H9 (cell line): ENCODE data around the gene RBKS. TPM values are rescaled to one million over a fixed set of nuclear protein-coding genes. Genes with fewer than 3 reads are reported as not detected.

Experiments
- DNase-seq: peaks from one replicate; pipeline ENCODE4 v3.0.0-alpha.2; 2017
- H2AFZ ChIP-seq: one replicate; pipeline ENCODE4 v1.6.1; 2013; ENCODE audit warnings: mild to moderate bottlenecking, low read length, control low read depth, moderate library complexity
- H2AK5ac ChIP-seq: 2 replicates; pipeline ENCODE4 v1.6.1; 2013; ENCODE audit warnings: low read length, control low read depth, mixed read lengths; ENCODE audit not compliant: insufficient read length
- H2BK120ac ChIP-seq: one replicate; pipeline ENCODE4 v1.6.1; 2013; ENCODE audit warnings: low read depth, mild to moderate bottlenecking, low read length, control low read depth, inconsistent platforms; ENCODE audit not compliant: poor library complexity, severe bottlenecking
- H2BK12ac ChIP-seq: 2 replicates; pipeline ENCODE4 v1.6.1; 2013; ENCODE audit warnings: low read length, control low read depth, mixed read lengths, low read depth; ENCODE audit not compliant: insufficient read length
- H2BK15ac ChIP-seq: 2 replicates; pipeline ENCODE4 v1.6.1; 2013; ENCODE audit warnings: low read depth, low read length, control low read depth
- H2BK20ac ChIP-seq: one replicate; pipeline ENCODE4 v1.6.1; 2013; ENCODE audit warnings: low read depth, mild to moderate bottlenecking, low read length, control low read depth, inconsistent platforms; ENCODE audit not compliant: poor library complexity, severe bottlenecking
- H2BK5ac ChIP-seq: 2 replicates; pipeline ENCODE4 v1.6.1; 2013; ENCODE audit warnings: low read length, control low read depth, mixed read lengths; ENCODE audit not compliant: insufficient read length
- H3K14ac ChIP-seq: 2 replicates; pipeline ENCODE4 v1.6.1; 2013; ENCODE audit warnings: low read length, control low read depth; ENCODE audit not compliant: insufficient read depth
- H3K18ac ChIP-seq: 2 replicates; pipeline ENCODE4 v1.6.1; 2013; ENCODE audit warnings: low read depth, mild to moderate bottlenecking, mixed read lengths, low read length, control low read depth; ENCODE audit not compliant: insufficient read length
- H3K23ac ChIP-seq: 2 replicates; pipeline ENCODE4 v1.6.1; 2013; ENCODE audit warnings: low read length, control low read depth, mixed read lengths, low read depth; ENCODE audit not compliant: insufficient read length
- H3K23me2 ChIP-seq: 2 replicates; pipeline ENCODE4 v1.6.1; 2013; ENCODE audit warnings: low read depth, mild to moderate bottlenecking, mixed read lengths, low read length, control low read depth; ENCODE audit not compliant: insufficient read length, poor library complexity, severe bottlenecking
- H3K27ac ChIP-seq: 2 replicates; pipeline ENCODE4 v1.5.1; 2013; ENCODE audit warnings: low read length, control low read depth, mixed read lengths, low read depth; ENCODE audit not compliant: insufficient read length
- H3K27me3 ChIP-seq: 2 replicates; pipeline ENCODE4 v1.6.1; 2013; ENCODE audit warnings: low read length, control low read depth, inconsistent platforms; ENCODE audit not compliant: insufficient read depth
- H3K4ac ChIP-seq: 2 replicates; pipeline ENCODE4 v1.6.1; 2013; ENCODE audit warnings: low read depth, mild to moderate bottlenecking, control low read depth, inconsistent platforms, low read length, moderate library complexity
- H3K4me1 ChIP-seq: 2 replicates; pipeline ENCODE4 v1.6.1; 2013; ENCODE audit warnings: low read length, control low read depth, inconsistent platforms; ENCODE audit not compliant: insufficient read depth
- H3K4me2 ChIP-seq: 2 replicates; pipeline ENCODE4 v1.6.1; 2013; ENCODE audit warnings: low read length, control low read depth, mixed read lengths; ENCODE audit not compliant: insufficient read length, insufficient read depth
- H3K56ac ChIP-seq: 2 replicates; pipeline ENCODE4 v1.6.1; 2013; ENCODE audit warnings: low read depth, mild to moderate bottlenecking, mixed read lengths, low read length, control low read depth; ENCODE audit not compliant: insufficient read length
- H3K79me1 ChIP-seq: 2 replicates; pipeline ENCODE4 v1.6.1; 2013; ENCODE audit warnings: low read depth, mild to moderate bottlenecking, moderate library complexity, low read length, control low read depth, inconsistent platforms; ENCODE audit not compliant: insufficient read depth, poor library complexity, severe bottlenecking
- H3K79me2 ChIP-seq: 2 replicates; pipeline ENCODE4 v1.6.1; 2013; ENCODE audit warnings: low read length, control low read depth, inconsistent platforms; ENCODE audit not compliant: insufficient read depth
- H3K9ac ChIP-seq: 2 replicates; pipeline ENCODE4 v1.6.1; 2013; ENCODE audit warnings: low read length, control low read depth, mixed read lengths; ENCODE audit not compliant: insufficient read length; ENCODE audit errors: extremely low read depth
- H3K9me3 ChIP-seq: one replicate; pipeline ENCODE4 v1.6.1; 2013; ENCODE audit warnings: low read depth, low read length, inconsistent platforms; ENCODE audit not compliant: control insufficient read depth
- H3T11ph ChIP-seq: one replicate; pipeline ENCODE4 v1.6.1; 2013; ENCODE audit warnings: mild to moderate bottlenecking, low read length, control low read depth, inconsistent platforms
- H4K20me1 ChIP-seq: one replicate; pipeline ENCODE4 v1.6.1; 2013; ENCODE audit not compliant: control insufficient read depth, insufficient read length, insufficient read depth
- H4K5ac ChIP-seq: 2 replicates; pipeline ENCODE4 v1.6.1; 2013; ENCODE audit warnings: low read depth, mild to moderate bottlenecking, mixed read lengths, low read length, control low read depth; ENCODE audit not compliant: insufficient read length
- H4K8ac ChIP-seq: replicated peaks from 2 replicates; pipeline ENCODE4 v1.6.1; 2013; ENCODE audit warnings: low read length, control low read depth, mixed read lengths, low read depth; ENCODE audit not compliant: insufficient read length
- H4K91ac ChIP-seq: 2 replicates; pipeline ENCODE4 v1.6.1; 2013; ENCODE audit warnings: low read depth, mild to moderate bottlenecking, moderate library complexity, mixed read lengths, low read length, control low read depth; ENCODE audit not compliant: insufficient read length
- H3K27ac Mint-ChIP-seq, 3 experiments: 2 replicates in 2 of 3; 3 replicates in 1 of 3; pipeline ENCODE4 v1.8.0; 2020 to 2021; ENCODE audit warnings: mixed read lengths in 3 of 3, mild to moderate bottlenecking in 1 of 3, moderate library complexity in 1 of 3
- H3K27me3 Mint-ChIP-seq: 2 replicates; pipeline ENCODE4 v1.8.0; 2021; ENCODE audit warnings: low read depth, mild to moderate bottlenecking, moderate library complexity, mixed read lengths
- H3K36me3 Mint-ChIP-seq, 3 experiments: 2 replicates in 2 of 3; 3 replicates in 1 of 3; pipeline ENCODE4 v1.8.0; 2020 to 2021; ENCODE audit warnings: low read depth in 3 of 3, mixed read lengths in 3 of 3; ENCODE audit not compliant: insufficient read depth in 1 of 3
- H3K4me1 Mint-ChIP-seq, 2 experiments: 2 replicates each; pipeline ENCODE4 v1.8.0; 2020; ENCODE audit warnings: mixed read lengths in 2 of 2
- H3K4me3 Mint-ChIP-seq, 2 experiments: 2 replicates in 1 of 2; 3 replicates in 1 of 2; pipeline ENCODE4 v1.8.0; 2020 to 2021; ENCODE audit warnings: mild to moderate bottlenecking in 2 of 2, mixed read lengths in 2 of 2, moderate library complexity in 1 of 2
- H3K9me3 Mint-ChIP-seq, 2 experiments: 2 replicates in 1 of 2; 3 replicates in 1 of 2; pipeline ENCODE4 v1.8.0; 2020; ENCODE audit warnings: mild to moderate bottlenecking in 2 of 2, mixed read lengths in 2 of 2, moderate library complexity in 1 of 2
- CTCF ChIP-seq: fragments of 200-600 bp; sonication (generic); conservative IDR thresholded peaks from 3 replicates; pipeline ENCODE4 v1.8.0; 2021; ENCODE audit warnings: antibody characterized with exemption, mild to moderate bottlenecking
- WGBS: extraction: QIAGEN DNeasy Blood & Tissue Kit; methylation state at CpG from one replicate; pipeline ENCODE4 v1.1.7; 2013; ENCODE audit warnings: missing lambda C conversion rate, low lambda C conversion rate, mixed read lengths; ENCODE audit not compliant: insufficient read length; ENCODE audit errors: extremely low coverage; 5-methylcytosine and 5-hydroxymethylcytosine counted together
- total RNA-seq: library from RNA; stranded (reverse); gene quantifications from 2 replicates; pipeline ENCODE4 v1.2.1, GENCODE V29; 2021

RBKS gene
- total RNA-seq, 1 experiment from 2014 or later = 2.3 TPM

DNA sequence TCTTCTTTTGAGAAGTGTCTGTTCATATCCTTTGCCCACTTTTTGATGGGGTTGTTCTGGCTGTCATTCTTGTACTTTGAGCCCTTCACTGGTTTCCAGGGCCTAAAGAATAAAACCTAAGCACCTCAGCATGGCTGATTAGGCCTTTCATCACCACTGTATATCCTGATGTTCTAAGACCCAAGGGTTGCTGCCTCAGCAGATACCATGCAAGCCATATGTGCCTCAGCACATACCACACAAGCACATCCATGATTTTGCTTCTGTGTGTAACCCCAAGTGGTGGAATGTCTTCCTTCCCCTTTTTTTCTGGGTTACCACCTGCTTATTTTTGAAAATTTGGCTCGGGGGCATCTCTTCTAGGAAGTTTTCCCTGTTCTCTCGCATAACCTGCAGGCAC, 11.4 kb downstream of the RBKS start:
- peaks cover 5 to 6% of the 10 kb centered on the region in 2 experiments for H3K9me3 Mint-ChIP-seq
- H2BK12ac ChIP-seq = no peak overlapping the region
- whole genome bisulfite sequencing = no CpG with 5 or more reads among the region's 2 CpGs
- H3K23ac ChIP-seq = no peak overlapping the region
- no peak overlapping the region for H3K27ac ChIP-seq
- H3K9me3 ChIP-seq = no peaks in the 10 kb centered on the region
- no peaks in the 10 kb centered on the region for H3K27me3 ChIP-seq
- no peaks in the 10 kb centered on the region for H3K79me1 ChIP-seq
- no peak overlapping the region for H2AK5ac ChIP-seq
- H3K14ac ChIP-seq = no peak overlapping the region
- no peak overlapping the region for H3K18ac ChIP-seq
- no peak for DNase-seq
- H3K9ac ChIP-seq = no peak overlapping the region
- H3K4me1 Mint-ChIP-seq = no peaks in the 10 kb centered on the region
- no peak overlapping the region for H2BK15ac ChIP-seq
- H3K27ac Mint-ChIP-seq = no peak overlapping the region
- no peak overlapping the region for H3K4me2 ChIP-seq
- H4K20me1 ChIP-seq = no peaks in the 10 kb centered on the region
- H3K27me3 Mint-ChIP-seq = peaks cover 4% of the 10 kb centered on the region
- H4K8ac ChIP-seq = no peak overlapping the region
- H3K4me3 Mint-ChIP-seq = no peak overlapping the region
- H2BK120ac ChIP-seq = no peak overlapping the region
- H3K23me2 ChIP-seq = no peaks in the 10 kb centered on the region
- H3K79me2 ChIP-seq = no peaks in the 10 kb centered on the region
- no peak overlapping the region for H2BK20ac ChIP-seq
- TF ChIP-seq CTCF = no peak
- no peaks in the 10 kb centered on the region for H3K36me3 Mint-ChIP-seq
- no peak overlapping the region for H2BK5ac ChIP-seq
- no peak overlapping the region for H2AFZ ChIP-seq
- no peak overlapping the region for H3K56ac ChIP-seq
- no peaks in the 10 kb centered on the region for H3K4me1 ChIP-seq
- no peak overlapping the region for H3T11ph ChIP-seq
- no peak overlapping the region for H4K5ac ChIP-seq
- H3K4ac ChIP-seq = no peak overlapping the region
- H4K91ac ChIP-seq = no peak overlapping the region
